OCI-M1 (cell line): ENCODE results near the gene EMX1.

Experiments used
- DNase-seq: peaks from one replicate; lab custom pipeline; 2025; lab: John Stamatoyannopoulos, UW

Gene EMX1

DNA sequence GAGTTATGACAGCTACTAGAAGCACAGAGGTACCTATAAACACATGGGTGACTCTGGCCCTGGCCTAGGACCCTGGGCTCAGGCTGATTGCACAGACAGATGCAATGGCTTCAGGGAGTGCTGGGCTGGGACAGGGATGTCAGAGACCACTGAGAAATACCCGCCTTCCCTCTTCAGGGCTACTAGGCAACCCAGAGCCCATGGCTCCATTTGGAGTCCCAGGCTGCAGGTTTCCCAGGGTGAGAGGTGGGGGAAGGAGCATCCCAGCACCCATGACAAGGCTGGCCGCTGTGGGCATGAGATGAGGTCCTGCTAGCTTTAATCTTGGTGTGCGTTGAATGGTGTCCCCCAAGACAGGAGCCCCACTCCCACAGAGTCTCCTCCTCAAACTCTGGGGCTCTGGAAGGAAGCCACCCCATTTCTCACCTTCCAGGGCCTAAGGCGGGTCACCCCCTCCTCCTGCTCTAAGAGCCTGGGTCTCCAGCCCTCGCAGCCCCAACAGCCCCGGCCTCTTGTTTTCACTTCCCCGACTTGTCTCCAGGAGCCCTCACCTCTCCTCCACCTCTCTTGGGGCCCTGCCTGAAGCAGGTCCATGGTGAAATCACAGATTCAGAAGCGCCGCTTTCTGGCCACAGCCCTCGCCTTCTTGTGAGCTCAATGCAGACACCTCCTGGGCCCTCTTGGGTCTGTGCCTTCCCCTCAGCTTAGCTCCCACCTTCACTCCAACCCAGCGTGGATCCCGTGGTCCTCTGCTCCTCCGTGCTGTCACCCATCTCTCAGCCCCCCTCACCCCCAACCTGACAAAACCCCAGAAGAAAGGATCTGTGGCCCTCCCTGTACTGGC is 41.4 kb downstream of the EMX1 start:
- DNase-seq = no peak

DNA sequence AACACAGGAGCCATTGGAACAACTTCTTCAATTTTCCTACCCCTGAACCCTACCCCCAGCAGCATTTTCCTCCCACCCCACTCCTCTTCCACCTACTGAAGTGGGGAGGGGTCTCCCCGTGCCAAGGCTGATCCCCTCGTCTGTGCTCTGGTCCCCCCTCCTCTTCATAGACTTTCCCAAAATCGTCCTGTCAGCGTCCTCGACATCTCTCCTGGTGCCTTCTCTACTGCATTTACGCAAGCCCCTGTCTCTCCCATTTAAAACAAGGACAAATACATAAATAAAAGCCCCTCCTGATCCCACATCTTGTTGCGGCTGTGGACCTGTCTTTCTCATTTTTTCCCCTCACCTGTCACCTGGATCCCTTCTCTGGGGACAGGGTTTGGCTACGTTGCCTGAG is 42.2 kb downstream of the EMX1 start:
- DNase-seq = no peak

DNA sequence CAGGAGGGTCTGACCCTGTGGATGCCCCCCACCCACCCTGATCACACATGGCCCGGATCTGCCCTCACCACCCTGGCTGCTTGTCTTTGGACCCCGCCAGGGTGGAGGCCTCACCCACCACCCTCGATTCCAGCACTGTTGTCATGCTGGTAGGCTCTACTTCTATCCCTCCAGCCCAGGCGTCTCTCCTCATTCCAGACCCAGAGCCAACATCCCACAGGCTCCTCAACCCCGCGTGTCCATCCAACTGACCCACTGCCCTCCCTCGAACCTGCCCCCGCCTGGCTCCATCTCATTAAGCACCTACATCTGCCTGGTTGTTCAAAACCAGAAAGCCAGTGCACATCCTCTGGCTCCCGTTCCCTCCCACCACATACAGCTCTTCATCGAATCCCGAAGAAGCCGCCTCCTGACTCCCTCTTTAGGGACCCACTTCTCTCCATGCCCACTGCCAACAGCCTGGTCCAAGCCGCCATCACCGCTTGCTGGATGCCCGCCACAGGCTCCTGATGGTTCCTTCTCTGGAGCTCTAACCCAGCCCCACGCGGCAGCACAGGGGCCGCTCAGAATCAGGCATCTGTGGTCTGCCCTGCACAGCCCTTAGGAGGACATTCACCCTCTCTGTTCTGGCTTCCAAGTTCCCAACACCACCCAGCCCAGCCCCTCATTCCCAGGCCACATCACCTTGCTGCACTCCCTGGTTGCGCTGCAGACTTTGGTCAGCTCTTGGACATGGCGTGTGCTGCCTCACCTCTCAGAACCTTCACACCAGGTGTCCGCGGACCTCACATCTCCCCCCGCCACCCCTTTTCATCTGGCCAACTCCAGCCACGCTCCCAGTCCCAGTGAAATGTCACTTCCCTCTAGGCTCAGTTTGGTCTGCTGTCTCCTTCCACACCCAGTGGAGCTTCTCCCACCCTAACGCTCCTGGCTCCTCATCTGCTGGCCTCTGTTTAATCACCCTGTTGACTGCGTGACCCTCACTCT is 43.0 kb downstream of the EMX1 start:
- DNase-seq = no peak

DNA sequence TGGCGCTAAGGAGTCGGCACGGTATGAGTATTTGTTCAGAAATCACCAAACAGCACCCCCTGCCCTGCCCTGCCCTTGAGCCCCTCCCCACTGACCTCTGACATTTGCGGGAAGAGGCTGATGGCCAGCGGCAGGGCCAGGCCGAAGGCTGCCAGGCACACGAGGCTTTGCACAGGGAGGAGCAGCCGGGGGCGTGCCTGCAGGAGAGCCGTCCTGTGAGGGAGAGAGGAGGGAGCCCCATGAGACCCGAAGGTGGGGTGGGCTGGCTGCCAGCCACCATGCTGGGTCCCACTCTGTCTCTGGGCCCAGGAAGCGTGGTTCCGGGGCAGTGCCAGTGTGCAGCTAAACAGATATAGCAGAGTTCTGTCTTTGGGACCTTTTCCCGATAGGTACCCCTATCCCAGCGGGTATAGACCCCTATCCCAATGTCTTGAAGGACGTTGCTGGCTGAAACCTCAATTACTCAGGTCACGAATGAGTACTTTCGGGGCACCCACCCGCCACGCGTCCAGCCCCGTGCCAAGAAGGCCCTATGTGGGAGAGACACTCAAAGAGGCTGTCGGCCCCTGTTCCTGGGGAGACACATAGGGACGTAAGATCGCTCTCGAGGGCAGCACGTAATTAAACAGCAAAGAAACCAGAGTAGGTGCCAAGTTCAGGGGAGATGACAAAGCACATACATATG is 43.9 kb downstream of the EMX1 start:
- no peak for DNase-seq

DNA sequence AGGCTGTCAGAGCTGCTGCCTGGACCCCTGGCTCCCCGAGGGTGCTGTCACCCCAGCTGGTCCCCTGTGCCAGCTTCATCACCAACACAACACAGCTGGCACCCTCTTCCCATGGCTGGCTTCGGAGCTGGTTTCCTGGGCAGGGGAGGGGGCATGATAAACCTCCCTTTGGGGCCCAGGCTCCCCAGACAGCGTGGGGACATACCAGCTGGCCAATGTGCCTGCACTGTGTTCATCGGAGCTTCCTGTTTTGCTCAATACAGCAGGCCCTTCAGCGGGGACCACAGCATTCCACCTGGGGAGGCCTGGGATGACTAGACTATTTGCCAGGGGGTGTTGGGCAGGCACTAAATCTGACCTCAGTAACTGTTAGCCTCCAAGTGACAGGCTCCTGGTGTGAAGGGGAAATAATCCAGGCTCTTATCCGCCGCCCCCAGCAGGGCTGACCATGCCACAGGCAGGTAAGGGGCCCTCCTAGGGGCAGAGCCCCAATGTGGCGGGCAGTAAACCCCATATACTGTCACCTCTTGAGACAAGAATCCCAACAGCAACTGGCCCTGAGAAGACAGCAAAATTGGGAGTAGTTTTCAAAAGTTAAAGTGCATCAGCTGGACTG is 44.6 kb downstream of the EMX1 start:
- DNase-seq = no peak

DNA sequence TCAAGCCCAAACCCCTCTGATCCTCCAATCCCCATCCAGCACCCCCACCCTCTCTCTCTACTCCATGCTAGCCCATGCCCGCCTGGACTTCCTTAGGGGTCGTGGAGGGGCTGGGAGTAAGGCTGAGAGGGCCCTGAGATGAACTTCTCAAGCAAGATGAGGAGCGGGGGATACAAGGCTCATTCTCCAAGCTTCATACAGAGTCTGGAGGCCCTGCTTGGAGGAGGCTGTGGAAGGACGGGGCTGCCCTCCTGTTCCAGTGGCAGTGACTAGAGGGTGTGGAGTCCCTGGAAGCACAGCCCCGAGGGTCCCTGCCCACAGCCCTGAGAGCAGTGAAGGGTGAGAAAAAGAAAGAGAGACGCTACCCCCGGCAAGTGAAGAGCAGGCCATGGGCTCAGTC is 45.6 kb downstream of the EMX1 start:
- no peak for DNase-seq

DNA sequence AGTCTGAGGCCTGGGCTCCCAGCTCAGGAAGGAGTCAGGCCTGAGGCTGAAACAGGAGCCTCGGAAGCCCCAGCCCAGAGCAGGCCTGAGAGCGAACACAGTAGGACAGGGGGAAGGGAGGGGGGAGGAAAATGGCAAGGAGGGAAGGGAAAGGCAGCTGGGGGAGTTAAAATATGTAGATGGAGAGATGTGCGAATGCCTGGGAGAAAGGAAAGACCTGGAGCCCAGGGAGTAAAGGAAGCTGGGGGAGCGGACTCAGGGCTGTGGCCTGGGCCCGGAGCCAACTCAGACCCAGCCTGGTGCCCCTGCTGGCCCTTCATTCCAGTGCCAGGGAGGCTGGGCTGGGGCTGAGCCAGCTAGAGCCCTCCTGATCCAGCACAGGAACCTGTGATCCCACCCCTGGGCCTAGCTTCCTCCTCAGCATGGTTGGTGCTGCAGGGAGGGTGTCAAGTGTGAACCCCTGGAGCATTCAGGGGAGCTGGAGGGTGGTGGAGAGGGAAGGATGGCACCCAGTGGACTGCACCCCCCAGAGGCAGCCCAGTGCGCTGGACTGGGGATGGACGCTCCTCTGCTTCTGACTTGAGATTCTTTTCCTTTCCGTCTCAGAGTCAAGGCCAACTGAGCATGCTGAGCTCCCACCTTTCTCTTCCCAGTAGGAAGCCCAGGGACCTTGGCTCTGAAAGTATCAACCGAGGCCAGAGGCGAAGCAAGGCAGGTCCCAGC is 46.3 kb downstream of the EMX1 start:
- no peak for DNase-seq

DNA sequence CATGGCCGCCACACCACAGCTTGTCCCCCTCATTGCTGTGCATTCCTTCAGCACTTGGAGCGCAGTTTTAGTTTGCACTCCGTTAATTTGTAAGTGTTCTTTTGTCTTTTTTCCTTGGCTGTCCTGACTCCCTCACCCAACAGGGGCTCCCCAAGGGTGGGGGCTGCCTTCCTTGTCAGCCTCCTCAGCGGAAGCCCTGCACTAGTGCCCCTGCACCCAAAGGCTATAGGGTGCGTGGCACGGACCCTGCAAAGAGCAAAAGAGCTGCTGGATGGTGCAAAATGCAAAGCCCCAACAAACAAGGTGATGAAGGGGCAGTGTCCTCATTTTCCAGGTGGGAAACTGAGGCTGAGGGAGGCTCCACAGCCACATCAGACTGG is 46.8 kb downstream of the EMX1 start:
- DNase-seq = no peak

DNA sequence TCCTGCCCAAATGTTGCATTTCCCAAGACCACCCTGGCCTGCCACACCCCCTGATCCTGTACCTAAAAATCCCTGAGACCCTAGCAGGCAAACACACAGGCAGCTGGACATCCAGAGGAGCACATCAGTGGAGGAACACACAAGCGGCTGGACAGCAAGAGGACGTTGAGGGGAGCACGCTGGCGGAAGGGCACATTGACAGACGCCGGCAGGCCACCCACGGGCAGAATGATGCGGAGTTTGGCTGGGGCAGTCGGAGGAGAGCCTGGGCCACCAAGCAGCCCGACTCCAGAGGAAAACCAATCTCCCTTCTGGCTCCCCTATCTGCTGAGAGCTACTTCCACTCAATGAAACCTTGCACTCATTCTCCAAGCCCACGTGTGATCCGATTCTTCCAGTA is 47.7 kb downstream of the EMX1 start:
- DNase-seq = no peak

DNA sequence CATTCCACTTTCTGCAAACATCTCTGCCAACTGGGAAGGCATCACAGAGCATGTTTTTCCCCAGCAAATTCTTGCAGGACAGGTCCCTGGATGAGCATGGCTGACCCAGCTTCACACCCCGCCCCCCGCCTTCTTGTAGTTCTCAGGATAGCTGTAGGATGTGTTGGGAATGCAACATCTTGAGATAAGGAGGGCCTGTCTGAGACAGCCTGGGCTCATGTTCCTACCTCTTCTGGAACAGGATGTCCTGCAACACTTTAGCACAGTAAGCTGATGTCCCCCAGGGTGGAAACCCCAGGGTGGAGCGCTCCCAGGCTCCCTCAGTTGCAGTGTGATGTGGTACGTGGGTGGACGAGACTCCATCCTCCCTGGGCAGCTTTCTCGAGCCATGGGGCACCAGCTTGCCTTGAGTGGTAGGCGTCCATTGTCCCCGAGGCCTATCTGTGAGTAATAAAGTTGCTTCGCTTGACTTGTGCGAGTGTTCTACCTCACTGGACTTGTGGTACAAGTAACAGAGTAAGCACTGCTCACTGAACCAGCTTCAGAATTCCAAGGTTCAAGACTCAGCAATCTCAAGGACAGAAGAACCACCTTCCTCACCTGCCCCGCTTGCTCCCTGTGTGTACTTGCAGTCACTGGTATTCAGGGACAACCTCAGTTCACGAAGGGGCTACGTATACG is 48.6 kb downstream of the EMX1 start:
- DNase-seq = no peak

DNA sequence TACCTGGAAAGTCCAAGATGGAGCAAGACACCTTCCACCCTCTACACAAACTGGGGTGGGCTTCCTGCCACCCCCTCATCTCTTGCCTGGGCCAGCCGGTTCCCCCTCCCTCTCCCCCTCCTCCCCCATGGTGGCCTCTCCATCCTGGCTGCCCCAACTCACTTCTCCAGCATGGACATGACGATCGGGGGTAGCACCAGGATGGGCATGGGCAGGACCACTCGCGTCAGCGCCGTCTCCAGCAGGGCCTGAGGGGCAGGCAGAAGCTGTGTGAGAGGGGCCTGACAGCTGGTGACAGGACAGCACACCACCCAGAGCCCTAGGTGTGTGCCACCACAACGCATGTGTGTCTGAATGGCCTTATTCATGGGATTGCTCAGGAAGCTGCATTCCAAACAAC is 51.0 kb downstream of the EMX1 start:
- DNase-seq = no peak

DNA sequence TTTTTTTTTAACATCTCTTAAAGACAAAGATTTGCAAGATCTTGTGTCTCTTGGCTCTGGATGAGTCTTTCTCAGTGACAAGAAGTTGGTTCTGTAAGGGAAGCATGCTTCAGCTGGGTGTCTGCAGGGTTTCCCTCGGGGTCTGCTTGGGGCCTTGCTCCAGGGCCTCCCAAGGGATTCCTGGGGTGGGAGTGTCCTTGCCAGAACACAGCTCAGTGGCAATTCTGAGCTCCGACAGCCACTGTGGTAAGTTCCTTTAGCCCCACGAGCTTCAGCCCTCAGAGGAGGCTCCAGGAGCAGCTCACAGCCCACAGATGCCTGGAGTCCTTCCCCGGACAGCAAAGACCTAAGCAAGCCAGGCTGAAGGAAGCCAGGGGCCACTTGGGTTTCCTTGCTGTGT is 52.4 kb downstream of the EMX1 start:
- DNase-seq = no peak

DNA sequence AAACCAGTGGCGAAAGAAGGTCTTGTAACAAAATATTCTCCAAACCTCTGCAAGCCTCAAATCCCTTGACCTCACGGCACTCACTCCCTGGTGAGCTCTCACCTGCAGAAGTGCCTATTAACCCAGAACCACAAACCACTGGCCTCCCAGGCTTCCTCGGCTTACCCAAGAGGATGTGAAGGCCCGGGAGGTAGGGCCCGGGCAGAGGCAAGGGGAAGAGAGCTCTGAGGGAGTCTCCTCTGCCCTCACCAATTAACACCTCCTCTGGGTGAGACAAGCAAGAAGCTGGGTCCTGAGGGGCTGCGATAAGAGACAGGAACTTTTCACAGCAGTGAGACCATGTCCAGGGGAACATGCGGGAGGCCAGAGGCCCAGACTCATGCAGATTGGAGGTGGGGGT is 53.7 kb downstream of the EMX1 start:
- no peak for DNase-seq

DNA sequence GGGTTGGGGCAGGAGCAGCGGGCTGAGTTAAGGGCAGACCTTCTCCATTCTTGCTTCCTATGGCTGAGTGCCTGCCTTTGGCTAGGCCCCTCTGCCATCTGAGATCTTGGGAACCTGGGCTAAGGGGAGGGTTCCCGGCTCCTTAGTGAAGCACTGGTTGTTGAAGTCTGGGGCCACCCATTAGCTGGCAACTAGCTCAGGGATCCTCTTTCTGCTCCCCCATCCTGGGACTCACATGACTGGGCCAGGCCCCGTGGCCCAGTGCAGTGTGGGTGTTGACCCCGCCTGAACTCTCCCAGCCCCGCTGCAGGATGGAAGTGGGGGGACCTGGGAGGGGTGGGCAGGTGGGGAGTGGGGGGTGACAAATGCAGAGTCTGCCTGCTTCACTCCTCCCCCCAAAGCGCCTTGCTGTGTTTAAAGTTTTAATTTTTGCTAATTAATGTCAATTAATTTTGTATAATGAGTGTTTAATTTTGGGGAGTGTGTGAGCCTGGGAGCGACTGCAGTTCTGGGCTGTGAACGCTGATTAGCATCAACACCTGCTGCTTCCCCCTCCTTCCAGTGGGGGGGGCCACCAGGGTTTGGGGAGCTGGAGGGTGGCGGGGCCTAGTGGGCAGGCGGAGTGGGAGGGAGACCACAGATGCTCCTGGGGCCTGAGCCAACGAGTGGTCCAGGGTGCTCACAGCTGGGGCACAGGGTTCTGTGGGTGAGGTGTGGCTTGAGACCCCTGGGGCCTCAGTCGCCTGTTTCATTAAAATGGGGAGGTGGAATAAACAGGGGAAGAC is 55.2 kb downstream of the EMX1 start:
- DNase-seq = no peak

DNA sequence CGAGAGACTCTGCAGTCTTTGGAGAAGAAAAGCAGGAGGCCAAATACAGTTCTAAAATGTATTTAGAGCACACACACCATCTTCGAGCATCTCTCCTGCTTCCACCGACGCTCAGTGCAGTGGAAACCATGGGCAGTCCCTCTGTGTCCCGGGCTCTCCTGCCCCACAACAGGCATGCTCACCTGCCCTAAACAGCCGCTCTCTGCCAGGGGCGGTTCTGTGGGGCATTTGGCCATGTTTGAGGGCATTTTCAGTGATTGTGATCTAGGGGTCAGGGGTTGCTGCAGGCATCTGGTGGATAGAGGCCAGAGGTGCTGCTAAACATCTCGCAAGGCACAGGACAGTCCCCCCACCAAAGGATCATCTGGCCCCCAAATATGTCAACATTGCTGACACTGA is 55.8 kb downstream of the EMX1 start:
- no peak for DNase-seq

DNA sequence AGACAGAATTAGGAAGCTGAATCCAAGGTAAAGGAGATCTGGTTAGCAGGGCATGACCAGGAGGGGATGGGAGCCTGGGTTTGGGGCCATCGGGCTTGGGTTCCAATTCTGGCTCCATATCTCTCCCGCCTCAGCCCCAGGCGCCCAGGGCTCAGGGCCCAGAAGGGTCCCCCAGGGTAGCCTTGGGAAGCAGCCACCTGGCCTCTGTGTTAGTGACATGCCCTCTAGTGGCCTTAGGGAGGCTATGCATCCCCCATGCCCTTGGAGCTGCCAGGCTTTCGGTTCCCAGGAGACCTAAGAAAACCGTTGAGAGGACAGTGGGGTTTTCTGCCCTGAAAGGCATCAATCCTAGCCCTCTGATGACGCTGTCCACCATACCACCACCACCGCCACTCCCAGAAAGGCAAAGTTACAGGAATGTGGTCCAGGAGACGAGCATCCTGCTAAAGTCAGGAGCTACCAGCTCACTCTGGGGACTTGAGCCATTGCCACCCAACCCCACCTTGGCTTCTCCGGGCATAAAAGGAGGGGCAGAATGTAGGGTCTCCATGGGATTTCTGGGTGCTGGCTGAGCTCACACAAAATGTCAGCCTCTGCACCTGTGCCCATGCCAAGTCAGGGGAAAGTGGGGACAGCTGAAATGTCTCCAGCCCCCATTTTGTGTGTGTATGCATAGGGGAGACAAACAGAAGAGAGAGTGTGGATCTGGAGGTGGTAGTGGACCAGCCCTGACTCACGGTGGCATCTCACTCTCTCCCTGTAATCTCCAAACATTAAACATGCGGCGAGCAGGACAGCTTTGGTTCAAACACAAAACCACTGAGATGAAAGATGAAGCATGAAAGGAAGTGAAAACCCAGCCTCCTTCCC is 56.5 kb downstream of the EMX1 start:
- peak; percentile 40 for DNase-seq

DNA sequence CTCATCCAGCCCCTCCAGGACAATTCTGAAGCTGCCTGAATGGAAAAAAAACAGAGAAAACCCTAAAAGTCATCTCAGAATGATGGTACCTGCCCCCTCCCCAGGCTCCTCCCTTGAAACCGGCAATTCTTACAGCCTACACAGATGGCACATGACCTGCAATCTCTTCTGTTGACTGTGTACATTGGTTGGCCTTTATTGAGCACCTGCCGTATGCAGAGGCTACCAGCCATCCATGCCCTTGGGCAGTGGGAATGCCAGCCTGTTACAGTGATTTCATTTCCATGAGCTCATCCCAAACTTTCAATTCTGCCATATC is 57.1 kb downstream of the EMX1 start:
- DNase-seq = no peak

DNA sequence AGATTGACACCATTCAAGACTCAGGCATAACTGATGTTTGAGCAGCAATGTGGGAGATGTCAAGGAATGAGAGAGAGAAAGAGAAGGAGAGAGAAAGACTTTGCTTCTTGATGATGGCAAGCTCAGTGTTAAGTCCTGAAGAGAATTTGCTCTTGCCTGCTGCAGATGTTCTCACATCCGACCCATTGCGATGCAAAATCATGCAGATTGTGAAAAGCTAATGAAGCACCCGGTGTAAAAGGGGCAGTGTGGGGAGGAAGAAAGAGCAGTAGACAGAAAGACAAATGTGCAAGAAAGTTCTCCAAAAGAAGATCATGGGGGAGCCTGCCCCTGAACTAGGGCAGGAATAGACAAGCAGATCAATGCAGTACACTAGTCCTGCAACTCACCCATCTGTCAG is 57.7 kb downstream of the EMX1 start:
- no peak for DNase-seq

DNA sequence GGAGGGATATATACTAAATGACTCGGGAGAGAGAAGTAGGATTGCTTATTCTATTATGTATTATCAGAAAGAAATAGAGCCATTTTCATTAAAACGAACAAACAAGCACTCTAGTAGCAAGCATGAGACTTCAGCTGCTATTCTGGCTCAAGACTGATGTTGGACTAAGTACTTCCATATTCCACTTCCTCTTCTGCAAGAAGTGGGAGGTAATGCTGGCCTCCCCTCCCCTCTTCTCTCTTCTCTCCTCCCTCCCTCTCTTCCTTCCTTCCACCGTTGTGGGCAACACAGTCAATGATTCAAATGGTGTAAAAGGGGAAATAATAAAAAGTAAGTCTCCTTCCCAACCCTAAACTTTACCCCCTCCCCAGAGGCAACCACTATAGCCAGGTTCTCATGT is 62.6 kb downstream of the EMX1 start:
- DNase-seq = peak; percentile 77
